GM12865 (cell line): ENCODE measurements around the gene BBS1.
A peak's percentile ranks its signal among the peaks of the same experiment; 100 is the strongest.
"Not testable (repeated sequence)": the region's sequence is repeated elsewhere in the genome, so short reads cannot be mapped to it uniquely, and the experiment has no call there.

Source experiments
- DNase-seq: peaks from one replicate; pipeline ENCODE4 v3.0.0; 2010; ENCODE audit warnings: low read depth
- H3K4me3 ChIP-seq: 2 replicates; pipeline ENCODE4 v1.5.1; 2011; ENCODE audit warnings: mild to moderate bottlenecking, low read depth, low read length, control low read depth
- TF ChIP-seq, protein P1 (sequence below): IDR thresholded peaks from 2 replicates; pipeline ENCODE4 v1.5.1; 2011; ENCODE audit warnings: low read length, control low read depth, low read depth, inconsistent platforms; ENCODE audit not compliant: insufficient read depth; ENCODE audit errors: missing control alignments

The BBS1 gene

DNA sequence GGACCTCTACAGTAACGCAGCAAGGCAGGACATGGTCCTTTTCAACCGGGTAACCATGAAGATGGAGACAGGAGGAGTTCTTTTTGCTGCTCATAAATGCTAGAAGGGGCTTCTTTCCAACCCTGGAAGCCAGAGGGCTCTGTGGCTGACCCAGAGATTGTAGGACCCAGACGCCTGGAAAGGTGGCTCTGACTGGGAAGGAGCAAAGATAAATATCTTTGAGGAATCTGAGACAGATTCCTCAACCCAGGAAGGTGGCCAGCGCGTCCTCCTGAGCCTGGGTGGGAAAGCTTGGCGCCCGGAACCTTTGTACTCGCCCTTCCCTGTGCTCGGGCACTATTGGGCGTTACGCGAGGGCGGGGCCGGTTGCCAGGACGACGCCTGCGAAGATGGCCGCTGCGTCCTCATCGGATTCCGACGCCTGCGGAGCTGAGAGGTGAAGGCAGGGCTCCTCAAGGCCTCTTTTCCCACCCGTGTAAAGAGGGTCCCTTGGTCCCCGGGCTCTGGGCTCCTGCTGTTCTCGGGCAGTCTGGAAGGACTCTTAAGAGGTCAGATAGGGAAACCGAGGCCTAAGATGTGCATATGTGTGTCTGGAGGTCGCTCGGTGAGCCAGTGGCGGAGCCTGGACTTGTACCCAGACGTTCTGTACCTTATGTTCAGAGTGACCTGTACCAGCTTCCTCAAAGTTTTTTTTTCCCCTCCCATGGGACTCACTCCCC is at the start of gene BBS1:
BBS1 (plus strand) TSS at position 365 of the 719 bp plus-strand sequence; CDS start at position 390, 25 bp downstream.
- TF ChIP-seq, protein P1, sequence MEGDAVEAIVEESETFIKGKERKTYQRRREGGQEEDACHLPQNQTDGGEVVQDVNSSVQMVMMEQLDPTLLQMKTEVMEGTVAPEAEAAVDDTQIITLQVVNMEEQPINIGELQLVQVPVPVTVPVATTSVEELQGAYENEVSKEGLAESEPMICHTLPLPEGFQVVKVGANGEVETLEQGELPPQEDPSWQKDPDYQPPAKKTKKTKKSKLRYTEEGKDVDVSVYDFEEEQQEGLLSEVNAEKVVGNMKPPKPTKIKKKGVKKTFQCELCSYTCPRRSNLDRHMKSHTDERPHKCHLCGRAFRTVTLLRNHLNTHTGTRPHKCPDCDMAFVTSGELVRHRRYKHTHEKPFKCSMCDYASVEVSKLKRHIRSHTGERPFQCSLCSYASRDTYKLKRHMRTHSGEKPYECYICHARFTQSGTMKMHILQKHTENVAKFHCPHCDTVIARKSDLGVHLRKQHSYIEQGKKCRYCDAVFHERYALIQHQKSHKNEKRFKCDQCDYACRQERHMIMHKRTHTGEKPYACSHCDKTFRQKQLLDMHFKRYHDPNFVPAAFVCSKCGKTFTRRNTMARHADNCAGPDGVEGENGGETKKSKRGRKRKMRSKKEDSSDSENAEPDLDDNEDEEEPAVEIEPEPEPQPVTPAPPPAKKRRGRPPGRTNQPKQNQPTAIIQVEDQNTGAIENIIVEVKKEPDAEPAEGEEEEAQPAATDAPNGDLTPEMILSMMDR: no peak
- peak; percentile 80 for DNase-seq
- H3K4me3 ChIP-seq: peak within 1 kb of the TSS; percentile 87

GRCh38 chr11:66462010-66462409 is 48.4 kb upstream of the BBS1 start:
- DNase-seq: no peak
- TF ChIP-seq, protein P1: no peak
- H3K4me3 ChIP-seq: no peak overlapping the region

- DNase-seq: no peak
- H3K4me3 ChIP-seq: no peak overlapping the region
- TF ChIP-seq, protein P1: no peak
Observed at GRCh38 chr11:66462911-66463310, 47.5 kb upstream of the BBS1 start.

DNA sequence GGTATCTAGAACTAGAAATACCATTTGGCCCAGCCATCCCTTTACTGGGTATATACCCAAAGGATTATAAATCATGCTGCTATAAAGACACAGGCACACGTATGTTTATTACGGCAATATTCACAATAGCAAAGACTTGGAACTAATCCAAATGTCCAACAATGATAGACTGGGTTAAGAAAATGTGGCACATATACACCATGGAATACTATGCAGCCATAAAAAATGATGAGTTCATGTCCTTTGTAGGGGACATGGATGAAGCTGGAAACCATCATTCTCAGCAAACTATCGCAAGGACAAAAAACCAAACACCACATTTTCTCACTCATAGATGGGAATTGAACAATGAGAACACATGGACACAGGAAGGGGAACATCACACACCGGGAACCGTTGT is 46.3 kb upstream of the BBS1 start:
- not testable (repeated sequence) for H3K4me3 ChIP-seq, DNase-seq

DNA sequence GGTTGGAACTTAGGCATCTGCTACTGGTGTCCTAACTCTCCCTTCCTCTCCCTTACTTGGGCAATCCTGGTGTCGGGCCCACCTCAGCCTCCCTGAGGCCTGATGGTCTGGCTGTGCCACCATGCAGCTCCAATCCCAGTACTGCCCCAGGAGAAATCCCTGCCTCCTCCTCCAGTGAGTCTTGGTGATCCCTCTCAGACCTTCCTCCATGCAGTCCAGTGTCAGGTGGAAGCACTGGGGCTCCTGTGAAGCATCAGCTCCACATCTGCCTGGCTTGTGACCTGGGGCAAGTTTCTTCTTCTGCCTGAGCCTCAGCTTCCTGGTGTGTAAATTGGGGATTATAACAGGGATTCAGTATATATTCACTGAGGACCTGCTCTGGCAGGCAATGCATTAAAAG is 45.5 kb upstream of the BBS1 start:
- TF ChIP-seq, protein P1: no peak
- DNase-seq: no peak
- no peak overlapping the region for H3K4me3 ChIP-seq

DNA sequence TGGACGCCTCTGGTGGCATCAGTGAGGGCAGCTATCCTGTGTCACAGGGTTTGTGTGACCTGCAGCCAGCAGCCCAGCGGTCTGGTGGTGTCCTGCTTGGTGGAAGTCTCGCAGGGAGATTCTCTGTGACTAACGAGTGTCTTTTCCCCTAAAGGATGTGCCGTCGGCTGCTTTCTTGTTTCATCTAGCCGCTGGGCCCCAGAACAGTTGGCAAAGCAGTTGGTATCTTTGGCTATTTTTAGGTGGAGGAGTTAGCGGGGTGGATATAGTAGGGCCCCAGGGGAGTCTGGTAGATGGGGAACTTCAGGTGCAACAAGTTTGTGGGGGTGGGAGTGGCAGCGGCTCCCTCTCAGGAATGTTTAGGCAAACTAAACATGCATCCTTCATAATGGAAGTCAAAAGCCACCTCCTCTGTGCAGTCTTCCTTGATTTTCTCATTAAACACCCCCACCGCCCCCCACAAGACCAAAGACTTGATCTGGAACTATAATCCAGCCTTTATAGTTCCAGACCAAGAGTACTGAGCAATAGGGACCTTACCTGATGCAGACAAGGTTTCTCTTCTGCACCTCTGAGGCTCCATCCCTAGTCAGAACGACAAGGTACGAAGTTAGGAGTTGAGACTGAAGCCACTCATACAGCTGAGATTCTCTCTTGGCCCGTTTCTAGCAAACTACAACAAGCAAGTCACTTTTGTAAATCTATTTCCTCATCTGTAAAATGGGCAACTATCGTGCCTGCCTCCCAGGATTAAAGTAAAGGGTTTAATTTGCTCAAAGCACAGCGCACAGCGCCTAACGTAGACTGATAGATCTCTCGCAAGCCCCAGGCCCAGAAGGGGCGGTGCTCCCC is 44.8 kb upstream of the BBS1 start:
- H3K4me3 ChIP-seq: no peak overlapping the region; the same call in 1 of the 2 replicates
- TF ChIP-seq, protein P1: no peak
- DNase-seq: no peak

GRCh38 chr11:66466225-66467033 is 44.0 kb upstream of the BBS1 start, which contains the start of gene PELI3:
TSS of gene PELI3 (plus strand) at chr11:66466905. CDS start at chr11:66468129, 1,224 bp downstream.
- TF ChIP-seq, protein P1: no peak
- H3K4me3 ChIP-seq: peak within 1 kb of the TSS; percentile 70
- DNase-seq: peak; percentile 93
